Activated CD8-positive, alpha-beta memory T cell treated with anti-CD3 and anti-CD28 coated beads for 48 hours (primary cell): ENCODE results near the gene DPP10.
"Not testable (repeated sequence)": the region's sequence is repeated elsewhere in the genome, so short reads cannot be mapped to it uniquely, and the experiment has no call there.

Source experiments
- DNase-seq, 3 experiments: peaks; one replicate each; pipeline ENCODE4 v3.0.0-alpha.2; 2020; ENCODE audit warnings: low read depth in 2 of 3, low spot score in 2 of 3

The DPP10 gene

GRCh38 chr2:114937366-114937930 lies 495.0 kb downstream of the DPP10 start:
- no peak for DNase-seq

GRCh38 chr2:114940785-114941458 lies 498.5 kb downstream of the DPP10 start:
- no peak for DNase-seq

- no peak for DNase-seq
These were observed 506.9 kb downstream of the DPP10 start for GRCh38 chr2:114949228-114949804.

GRCh38 chr2:114960389-114960788 lies 517.9 kb downstream of the DPP10 start:
- no peak for DNase-seq

- no peak for DNase-seq
These were observed 520.1 kb downstream of the DPP10 start for GRCh38 chr2:114962532-114962931.

- no peak for DNase-seq
These were observed 526.4 kb downstream of the DPP10 start for GRCh38 chr2:114968748-114969400.

GRCh38 chr2:115004321-115004720 lies 561.9 kb downstream of the DPP10 start:
- not testable (repeated sequence) for DNase-seq

- DNase-seq, result no peak
These were observed 569.3 kb downstream of the DPP10 start for GRCh38 chr2:115011721-115012120.

GRCh38 chr2:115022013-115022412 lies 579.6 kb downstream of the DPP10 start:
- DNase-seq, result not testable (repeated sequence)

GRCh38 chr2:115034801-115035200 lies 592.4 kb downstream of the DPP10 start:
- DNase-seq, result no peak

- DNase-seq, result no peak
These were observed 594.4 kb downstream of the DPP10 start for GRCh38 chr2:115036818-115037217.

- DNase-seq, result no peak
These were observed 615.0 kb downstream of the DPP10 start for GRCh38 chr2:115057473-115057872.

GRCh38 chr2:115070002-115070401 lies 627.6 kb downstream of the DPP10 start:
- DNase-seq, result no peak

GRCh38 chr2:115071534-115071933 lies 629.1 kb downstream of the DPP10 start:
- DNase-seq, result no peak

GRCh38 chr2:115075800-115076199 lies 633.4 kb downstream of the DPP10 start:
- DNase-seq, result no peak

- no peak for DNase-seq
These were observed 635.2 kb downstream of the DPP10 start for GRCh38 chr2:115077626-115078025.

- DNase-seq, result no peak
These were observed 640.8 kb downstream of the DPP10 start for GRCh38 chr2:115083225-115083624.

- DNase-seq, result no peak
These were observed 641.3 kb downstream of the DPP10 start for GRCh38 chr2:115083711-115084110.

- DNase-seq, result no peak
These were observed 642.0 kb downstream of the DPP10 start for GRCh38 chr2:115084446-115084845.

GRCh38 chr2:115086051-115086620 lies 643.7 kb downstream of the DPP10 start:
- DNase-seq, result not testable (repeated sequence)

GRCh38 chr2:115094441-115094840 lies 652.0 kb downstream of the DPP10 start:
- no peak for DNase-seq

- no peak for DNase-seq
These were observed 663.5 kb downstream of the DPP10 start for GRCh38 chr2:115105966-115106365.
